GM19238 (cell line): ENCODE data around the gene UBXN1.
A peak's percentile ranks its signal among the peaks of the same experiment; 100 is the strongest.
"Not testable (repeated sequence)": the region's sequence is repeated elsewhere in the genome, so short reads cannot be mapped to it uniquely, and the experiment has no call there.

ENCODE experiments used
- DNase-seq: peaks from one replicate; pipeline ENCODE4 v3.0.0; 2011; ENCODE audit warnings: low spot score; ENCODE audit not compliant: insufficient read length

Gene UBXN1

DNA sequence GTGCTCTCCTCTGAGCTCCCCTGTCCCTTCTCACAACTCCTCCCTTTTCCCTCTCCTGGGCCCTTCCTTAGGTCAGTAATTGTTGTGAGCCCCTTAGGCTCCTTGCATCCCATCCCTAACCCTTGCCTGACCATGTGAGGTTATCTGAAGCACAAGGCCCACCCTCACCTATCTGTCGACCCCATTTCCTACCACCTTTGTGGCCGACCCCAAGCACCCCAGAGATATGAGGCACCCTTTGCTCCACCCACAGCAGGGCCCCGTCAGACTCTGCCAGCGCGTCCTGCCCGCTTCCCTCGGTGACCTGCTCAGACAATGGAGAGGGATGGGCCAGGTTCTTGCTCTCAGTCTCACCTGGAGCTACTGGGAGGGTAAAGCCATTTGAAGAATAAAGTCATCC, 29.9 kb upstream of the UBXN1 start:
- DNase-seq = no peak

DNA sequence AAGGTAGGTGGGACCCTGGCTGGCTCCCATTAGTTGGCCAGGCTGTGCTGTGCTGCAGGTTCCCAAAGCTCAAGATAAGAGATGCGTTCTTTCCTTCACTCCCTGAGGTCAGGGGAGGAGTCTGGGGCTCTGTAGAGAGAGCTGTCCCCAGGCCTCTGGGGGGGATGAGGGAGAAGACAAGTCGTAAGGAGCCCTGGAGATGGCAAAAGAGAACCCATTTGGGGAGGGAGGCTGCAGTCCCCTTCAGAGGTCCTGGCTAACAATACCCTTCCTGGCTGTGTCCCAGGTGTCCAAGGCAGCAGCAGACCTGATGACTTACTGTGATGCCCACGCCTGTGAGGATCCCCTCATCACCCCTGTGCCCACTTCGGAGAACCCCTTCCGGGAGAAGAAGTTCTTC, 29.5 kb upstream of the UBXN1 start:
- DNase-seq = no peak

DNA sequence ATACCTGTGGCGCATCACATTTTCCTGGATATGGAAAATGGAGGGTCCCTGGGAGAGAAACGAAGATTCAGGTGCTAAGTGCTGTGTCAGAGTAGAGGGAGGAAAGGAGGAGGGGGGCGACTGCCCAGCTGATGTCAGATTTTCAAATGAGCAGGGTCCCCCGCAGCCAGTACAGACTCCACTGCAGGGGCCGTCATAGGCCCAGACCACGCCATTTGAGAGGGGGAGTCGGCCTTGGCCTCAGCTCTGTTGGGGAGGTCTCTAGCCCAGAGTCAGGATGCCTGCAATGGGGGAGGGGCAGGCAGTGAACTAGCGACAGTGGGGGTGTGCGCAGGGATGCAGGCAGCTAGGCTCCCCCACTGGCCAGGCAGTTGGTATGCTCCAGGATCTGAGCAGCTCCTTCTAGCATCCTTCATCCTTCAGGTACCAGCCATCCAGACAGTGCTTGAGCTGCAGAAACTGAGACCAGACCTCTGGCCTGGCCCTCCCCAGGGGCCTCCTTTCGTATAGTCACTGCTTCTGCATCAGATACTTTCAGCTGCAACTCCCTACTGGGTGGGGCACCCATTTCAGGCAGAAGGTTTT, 28.5 kb upstream of the UBXN1 start, which contains the start of the genes BSCL2 and GNG3:
Gene BSCL2 (minus strand): TSS at position 148 of the 585 bp plus-strand sequence. CDS start 229 bp downstream, outside the sequence.
Gene GNG3 (plus strand): TSS at position 400 of the 585 bp plus-strand sequence. CDS start 620 bp downstream, outside the sequence.
- no peak for DNase-seq

DNA sequence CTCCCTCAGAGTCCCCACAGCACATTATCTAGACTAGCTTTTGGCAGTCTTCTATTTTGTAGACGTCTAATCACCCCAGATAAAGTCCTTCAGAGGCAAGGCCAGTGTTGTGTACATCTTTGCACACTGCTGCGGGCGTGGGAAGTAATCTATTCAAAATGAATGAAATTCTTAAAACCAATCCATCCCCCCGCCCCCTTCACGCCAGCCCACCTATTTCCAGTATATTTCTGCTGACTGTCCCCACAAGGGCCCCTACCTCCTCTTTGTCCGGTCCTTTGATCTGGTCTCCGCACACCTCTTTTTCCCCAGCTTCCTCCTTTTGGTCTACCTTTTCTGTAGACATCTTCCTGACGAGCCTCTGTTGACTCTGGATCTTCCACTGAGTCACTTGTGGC, 28.0 kb upstream of the UBXN1 start:
- no peak for DNase-seq

DNA sequence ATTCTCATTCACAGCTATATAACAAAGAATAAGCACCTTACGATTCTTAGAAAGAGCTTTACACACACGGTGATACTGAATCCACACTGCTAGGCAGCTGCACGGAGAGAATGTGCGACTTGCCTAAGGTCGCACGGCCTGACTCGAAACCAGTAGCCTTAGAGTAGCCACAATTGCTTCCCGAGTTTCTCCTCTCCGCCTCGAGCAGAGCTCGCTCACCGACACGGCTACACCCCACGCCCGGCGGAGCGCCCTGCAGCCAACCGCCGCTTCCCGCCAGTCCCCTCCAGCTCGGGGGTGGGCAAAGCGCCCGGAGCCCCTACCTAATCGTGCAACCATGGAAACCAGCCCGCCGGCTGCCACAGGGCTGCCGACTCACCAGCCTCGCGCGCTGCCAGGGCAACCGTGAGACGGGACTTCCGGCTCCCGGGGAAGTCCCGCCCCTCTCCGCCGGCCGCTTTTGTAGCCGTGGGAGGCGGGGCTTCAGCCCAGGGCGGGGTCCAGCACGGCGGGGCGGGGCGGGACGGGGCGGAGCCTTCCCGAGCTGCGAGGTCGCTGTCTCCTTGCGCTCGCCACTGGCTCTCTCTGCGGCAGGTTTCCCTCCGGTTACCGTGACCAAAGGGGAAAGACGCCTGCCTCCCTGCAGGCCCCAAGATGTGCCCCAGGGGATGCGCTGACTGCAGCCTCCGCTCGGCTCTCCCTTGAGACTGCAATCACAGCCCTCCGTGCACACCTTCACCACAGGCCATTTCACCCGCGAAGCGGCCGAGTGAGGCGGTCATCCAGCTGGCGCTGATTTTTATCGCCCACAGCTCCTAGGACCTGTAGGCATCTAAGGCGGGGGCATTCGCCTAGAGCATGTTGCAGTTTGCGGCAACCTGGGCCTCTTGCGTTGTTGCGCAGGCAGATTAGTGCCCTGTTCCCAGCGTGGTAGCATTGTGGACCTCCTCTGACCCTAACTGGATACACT, 27.3 kb upstream of the UBXN1 start:
- DNase-seq = peak; percentile 87

DNA sequence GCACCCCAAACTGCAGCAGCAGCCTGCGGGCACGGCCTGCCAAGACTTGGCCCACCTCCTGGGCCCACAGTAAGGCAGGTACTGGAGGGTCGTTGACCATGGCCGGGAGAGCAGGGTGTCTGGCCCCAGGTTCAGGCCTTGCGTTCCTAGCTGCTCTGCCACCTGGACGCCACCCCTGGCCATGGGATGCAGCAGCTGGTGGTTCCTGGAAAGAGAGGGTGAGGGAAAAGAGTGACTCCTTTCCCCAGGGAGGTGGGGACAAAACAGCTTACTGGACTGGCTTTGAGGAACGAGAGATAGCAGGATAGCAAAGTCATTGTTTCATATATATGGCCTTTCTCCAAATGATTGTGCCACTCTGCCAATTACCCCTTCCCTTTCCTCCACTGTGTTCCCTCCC, 26.5 kb upstream of the UBXN1 start:
- DNase-seq = no peak

DNA sequence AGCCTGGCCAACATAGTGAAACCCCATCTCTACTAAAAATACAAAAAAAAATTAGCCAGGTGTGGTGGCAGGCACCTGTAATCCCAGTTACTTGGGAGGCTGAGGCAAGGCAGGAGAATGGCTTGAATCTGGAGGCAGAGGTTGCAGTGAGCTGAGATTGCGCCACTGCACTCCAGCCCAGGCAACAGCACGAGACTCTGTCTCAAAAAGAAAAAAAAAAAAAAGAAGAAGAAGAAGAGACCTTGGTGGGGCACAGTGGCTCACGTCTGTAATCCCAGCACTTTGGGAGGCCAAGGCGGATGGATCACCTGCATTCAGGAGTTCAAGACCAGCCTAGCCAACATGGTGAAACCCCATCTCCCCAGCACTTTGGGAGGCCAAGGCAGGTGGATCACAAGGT, 25.0 kb upstream of the UBXN1 start:
- not testable (repeated sequence) for DNase-seq

DNA sequence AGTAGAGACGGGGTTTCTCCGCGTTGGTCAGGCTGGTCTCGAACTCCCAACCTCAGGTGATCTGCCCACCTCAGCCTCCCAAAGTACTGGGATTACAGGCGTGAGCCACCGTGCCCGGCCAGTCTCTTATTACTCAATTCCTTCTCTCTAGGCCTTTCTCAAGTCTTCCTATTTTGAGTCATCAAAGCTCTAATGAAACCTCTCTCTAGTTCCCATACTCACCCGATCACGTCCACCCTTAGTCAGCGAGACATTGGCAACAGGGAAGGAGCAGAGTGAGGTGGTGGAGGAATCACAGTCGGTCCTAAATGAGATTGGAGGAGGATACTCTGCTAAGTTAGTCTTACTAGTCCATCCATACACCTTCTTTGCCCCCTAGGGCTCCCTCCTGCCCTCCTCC, 23.4 kb upstream of the UBXN1 start:
- DNase-seq = no peak

DNA sequence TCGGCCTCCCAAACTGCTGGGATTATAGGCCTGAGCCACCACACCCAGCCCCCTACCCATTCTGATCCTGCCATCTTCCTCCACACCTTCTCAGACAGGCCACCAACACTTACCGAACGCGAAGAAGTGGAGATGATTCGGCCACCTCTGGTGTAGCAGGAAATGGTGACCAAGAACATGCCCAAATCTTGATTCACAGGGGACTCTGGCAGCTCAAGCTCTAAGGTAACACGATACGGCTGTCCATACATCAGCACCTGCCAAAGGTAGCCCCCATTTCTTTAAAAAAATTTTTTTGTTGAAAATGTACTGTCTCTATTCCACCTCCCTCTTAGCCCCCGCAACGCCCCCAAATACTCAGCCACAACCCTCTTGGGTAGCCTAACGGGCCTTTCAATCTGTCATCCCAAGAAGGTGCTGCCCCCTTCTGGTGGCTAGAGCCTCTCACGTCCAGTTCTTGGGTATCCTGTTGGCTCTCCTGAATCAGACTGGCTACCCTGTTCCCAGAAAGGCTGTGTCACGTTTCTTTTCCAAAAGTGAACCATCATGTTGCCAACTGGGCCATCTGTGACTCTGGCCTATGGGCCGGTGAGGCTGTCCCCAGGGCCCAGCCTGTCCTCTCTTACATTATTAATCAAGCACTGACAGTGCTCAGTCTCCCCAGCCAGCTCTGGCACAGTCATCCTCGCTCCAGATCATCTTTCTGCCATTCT, 15.7 kb upstream of the UBXN1 start:
- DNase-seq = peak; percentile 70

DNA sequence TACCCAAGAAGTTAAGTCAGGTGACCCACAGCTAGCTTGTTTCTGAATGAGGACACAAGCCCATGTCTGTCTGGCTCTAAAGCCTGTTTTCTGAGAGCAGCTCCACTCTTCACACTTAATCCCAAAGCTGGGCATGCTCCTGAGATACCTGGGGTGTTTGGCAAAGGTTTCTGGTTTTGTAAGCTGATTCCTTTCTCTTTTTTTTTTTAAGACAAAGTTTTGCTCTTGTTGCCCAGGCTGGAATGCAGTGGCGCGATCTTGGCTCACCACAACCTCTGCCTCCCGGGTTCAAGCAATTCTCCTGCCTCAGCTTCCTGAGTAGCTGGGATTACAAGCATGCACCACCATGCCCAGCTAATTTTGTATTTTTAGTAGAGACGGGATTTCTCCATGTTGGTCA, 14.8 kb upstream of the UBXN1 start:
- not testable (repeated sequence) for DNase-seq

DNA sequence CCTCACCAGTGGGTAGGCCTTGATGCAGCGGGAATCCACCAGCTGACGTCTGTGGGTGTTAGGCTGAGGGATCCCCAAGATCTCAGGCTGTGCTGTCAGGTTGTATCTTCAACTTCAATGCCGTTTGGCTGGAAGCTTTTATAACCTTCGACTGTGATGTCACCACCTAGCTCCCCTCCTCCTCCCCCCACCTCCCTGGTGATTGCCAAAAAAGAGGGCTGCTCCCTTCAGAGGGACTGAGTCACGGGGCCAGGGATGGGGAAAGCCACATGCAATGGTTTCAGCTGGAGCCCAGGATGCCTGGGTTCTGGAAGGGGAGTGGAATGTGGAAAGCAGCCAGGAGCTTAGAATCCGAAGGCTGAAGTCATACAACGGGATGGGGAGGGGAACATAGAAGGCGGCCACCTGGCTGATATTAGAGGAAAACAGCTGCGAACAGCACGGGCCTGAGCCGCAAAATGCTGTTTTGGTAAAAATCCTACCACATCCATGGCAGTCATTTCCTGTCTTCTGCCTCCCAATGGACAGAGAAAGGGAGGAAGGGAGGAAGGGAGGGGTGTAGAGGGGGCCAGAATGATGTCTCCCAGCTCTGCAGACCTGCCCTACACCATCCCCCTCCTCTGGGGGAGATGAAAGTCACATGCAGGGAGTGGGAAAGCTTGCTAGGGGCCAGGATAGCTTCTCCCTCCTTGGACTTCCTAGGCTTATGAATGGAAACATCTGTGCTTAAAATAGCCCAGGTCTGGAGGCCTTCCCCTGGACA, 10.7 kb upstream of the UBXN1 start, which contains the start of gene LRRN4CL:
Gene LRRN4CL (minus strand): TSS at position 110 of the 763 bp plus-strand sequence. CDS start 1,022 bp downstream, outside the sequence.
- DNase-seq = no peak

DNA sequence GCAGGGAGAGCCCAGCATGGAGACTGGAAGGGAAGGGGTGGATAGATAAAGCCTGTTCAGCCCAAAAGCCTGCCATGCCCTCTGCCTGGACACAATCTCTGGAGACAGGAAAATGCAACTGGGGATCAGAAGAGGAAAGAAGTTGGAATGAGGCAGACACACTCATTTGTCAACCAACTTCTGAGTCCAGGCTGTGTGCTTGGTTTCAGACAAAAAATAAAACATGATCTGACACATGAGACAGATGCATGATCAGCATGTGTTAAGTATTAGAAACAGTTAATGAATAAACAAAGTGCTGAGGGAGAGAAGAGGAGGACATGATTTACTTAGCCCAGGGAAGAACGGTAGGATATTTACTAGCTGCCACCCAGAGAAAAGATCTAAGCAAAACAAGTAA, 9.6 kb upstream of the UBXN1 start:
- no peak for DNase-seq

DNA sequence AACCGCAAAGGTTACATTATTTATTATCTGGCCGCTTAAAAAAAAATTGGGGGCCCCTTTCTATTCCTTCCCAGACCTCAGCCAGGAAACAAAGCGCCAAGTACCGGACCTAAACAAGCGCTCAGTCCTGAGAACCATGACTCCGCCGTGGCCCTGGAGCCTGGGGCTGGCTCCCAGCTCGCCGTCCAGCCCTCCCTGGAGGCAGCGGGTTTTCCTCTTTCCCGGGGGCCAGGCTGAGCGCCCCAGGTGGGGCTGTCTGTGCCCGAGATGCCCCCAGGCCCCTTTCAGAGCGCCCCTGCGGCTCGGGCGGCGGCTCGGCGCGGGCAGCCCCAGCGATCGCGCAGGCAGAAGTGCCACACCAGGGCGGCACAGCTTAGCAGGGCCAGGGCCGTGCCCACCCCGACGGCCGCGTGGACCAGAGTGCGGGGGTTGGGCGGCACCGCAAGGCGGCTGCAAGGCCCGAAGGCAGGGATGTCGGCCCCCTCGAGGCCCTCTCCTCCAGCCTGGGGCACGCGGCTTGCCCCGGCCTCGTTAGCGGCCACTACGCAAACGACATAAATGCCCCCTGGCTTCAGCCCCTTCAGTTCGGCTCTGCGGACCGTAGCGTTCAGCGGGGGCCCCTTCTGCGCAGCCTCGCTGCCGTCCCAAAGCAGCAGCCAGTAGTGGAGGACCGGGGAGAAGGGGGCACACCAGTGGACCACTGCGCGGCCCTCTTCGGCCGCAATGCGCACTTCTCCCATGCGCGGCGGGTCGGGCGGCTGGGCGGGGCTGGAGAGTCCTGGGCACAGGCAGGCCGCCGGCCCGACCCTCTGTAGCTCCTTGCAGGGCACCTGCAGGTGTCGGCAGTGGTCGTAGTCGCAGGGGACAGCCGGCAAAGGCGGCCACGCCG, 8.9 kb upstream of the UBXN1 start:
- no peak for DNase-seq

DNA sequence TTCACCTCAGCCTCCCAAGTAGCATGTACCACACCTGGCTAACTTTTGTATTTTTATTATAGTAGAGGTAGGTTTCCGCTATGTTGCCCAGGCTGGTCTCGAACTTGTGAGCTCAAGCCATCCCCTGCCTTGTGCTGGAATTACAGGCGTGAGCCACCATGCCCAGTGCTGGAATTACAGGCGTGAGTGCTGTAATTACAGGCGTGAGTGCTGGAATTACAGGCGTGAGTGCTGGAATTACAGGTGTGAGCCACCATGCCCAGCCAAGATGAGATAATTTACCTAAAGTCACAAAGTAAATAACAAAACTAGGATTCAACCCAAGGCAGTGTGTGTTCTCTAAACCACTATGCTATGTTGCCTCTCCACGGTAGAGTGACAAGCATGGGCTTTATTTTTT, 3.6 kb upstream of the UBXN1 start:
- no peak for DNase-seq

DNA sequence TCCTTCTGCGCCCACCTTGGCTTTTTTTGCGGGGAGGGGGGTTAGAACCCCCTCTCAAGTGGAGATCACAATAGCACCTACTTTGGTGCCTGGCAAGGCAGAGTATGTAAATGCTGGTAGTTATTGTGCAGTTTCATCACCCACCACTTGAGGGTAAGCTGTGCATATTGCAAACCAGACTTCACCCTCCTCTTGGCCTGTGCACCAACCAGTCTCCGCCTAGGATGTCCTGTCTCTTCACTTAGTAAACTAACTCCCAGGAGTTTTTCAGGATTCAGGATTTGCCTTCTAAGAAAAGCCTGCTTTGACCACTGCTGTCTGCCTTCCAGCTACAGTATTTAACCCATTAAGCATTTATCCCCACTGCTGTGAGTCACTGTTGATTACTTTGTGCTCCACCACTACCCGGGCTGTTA, 2.0 kb upstream of the UBXN1 start:
- no peak for DNase-seq

DNA sequence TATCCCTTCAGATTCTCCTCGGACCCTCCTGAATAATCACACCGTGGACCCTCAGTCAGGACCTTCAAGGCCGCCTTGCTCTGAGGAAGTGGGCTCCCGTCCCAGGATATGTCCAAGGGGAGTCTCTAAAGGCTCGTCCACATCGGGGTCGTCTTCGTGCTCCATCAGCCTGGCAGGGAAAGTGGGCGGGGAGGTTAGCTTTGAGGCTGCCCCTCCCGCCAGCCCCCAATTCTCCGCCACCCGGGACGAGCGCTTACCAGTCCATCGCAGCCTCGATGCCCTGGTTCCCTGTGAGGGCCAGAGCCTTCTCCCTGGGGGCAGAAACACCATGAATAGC, 472 bp downstream of the UBXN1 start:
- no peak for DNase-seq

DNA sequence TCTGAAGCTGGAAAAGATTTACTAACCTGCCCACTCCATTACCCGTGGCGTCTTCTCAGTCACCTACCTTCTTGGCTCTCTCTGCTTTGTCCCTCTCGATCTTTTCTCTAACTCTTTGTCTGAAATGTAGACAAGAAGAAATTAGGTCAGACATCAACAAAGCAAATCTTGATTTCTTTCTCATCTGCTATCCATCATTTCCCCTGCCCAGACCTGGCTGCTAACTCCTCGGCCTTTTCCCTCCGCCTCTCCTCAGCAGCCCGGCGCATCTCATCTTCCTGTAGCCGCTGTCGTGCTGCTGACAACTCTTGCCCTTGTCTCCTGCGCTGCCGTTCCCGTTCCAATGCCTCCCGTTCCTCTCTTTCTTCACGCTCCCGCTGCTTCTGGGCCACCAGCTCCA, 1.2 kb downstream of the UBXN1 start:
- DNase-seq = no peak

DNA sequence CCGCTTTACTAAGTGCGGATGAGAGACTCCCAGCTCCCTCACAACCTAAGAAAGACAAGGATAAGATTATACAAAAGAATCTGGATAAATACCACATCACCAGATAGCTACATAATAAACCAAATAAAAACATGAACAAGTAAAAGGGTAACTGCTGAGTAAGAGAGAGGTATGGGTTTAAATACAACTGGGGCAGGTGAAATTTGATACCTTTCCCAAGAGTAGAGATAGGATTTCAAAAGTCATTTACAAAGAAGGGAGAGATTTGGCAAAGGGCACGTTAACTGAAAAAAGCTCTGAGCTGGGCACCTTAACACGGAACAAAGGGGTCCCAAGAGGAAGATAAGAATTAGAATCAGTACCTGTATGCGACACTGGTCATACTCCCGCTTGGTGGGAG, 1.7 kb downstream of the UBXN1 start:
- no peak for DNase-seq

DNA sequence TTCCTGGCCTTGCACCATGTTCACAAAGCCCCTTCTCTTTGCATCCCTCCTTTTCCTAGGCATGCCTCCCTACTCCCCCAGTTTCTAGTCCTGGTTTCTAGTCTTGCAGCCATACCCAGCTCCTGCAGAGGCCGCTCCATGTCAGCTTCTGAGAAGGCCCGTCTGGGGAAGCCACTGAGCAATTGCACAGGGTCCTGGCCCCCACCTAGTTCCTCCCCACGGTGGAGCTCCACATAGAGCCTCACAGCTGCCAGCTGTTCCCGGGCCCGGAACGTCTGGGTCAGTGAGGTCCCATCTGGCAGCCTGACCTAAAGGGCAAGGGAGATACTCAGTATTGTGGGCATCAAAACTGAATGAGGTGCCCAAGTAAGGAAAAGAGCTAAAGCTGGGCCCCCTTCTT, 2.2 kb downstream of the UBXN1 start:
- DNase-seq = no peak

DNA sequence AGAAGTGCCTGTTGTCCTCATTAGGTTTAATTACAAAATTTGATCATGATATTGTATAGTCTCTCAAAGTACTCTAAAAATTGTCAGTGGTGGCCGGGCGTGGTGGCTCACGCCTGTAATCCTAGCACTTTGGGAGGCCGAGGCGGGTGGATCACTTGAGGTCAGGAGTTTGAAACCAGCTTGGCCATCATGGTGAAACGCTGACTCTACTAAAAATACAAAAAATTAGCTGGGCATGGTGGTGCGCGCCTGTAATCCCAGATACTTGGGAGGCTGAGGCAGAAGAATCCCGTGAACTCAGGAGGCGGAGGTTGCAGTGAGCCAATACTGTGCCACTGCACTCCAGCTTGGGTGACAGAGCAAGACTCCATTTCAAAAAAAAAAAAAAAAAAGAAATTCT, 3.5 kb downstream of the UBXN1 start:
- not testable (repeated sequence) for DNase-seq
